ENCODE measurements around the gene ZNF219.

ZNF219 gene

GRCh38 chr14:21057803-21058675 is 40.4 kb downstream of the ZNF219 start, which contains the start of gene RNASE8:
RNASE8 (plus strand) TSS chr14:21057822; CDS start chr14:21057893, 71 bp downstream.
- H3K4me3 ChIP-seq (ENCODE audit: insufficient read length, low read depth): no peak within 1 kb of the TSS
- no peak for DNase-seq (ENCODE audit: low read depth, low spot score)
- H3K9me3 ChIP-seq (ENCODE audit: insufficient read depth, low read length): no peaks in the 10 kb centered on the region
- TF ChIP-seq ZNF274 (IDR thresholded peaks at IDR 0.05; ENCODE audit: low read depth, low read length): no peak
- no peak for TF ChIP-seq SUZ12 (IDR thresholded peaks at IDR 0.05; ENCODE audit: extremely low read depth, insufficient read depth, insufficient read length)
- TF ChIP-seq YY1 (IDR thresholded peaks at IDR 0.05; ENCODE audit: insufficient read depth, insufficient read length): no peak
- H3K27me3 ChIP-seq (ENCODE audit: insufficient read depth, insufficient read length): no peaks in the 10 kb centered on the region
- no peaks in the 10 kb centered on the region for H3K4me1 ChIP-seq (ENCODE audit: insufficient read depth, insufficient read length)
- no peak within 1 kb of the TSS for H3K9ac ChIP-seq (ENCODE audit: insufficient read length, low read depth)
- no peaks in the 10 kb centered on the region for H3K36me3 ChIP-seq (ENCODE audit: insufficient read depth, insufficient read length, low read length)

DNA sequence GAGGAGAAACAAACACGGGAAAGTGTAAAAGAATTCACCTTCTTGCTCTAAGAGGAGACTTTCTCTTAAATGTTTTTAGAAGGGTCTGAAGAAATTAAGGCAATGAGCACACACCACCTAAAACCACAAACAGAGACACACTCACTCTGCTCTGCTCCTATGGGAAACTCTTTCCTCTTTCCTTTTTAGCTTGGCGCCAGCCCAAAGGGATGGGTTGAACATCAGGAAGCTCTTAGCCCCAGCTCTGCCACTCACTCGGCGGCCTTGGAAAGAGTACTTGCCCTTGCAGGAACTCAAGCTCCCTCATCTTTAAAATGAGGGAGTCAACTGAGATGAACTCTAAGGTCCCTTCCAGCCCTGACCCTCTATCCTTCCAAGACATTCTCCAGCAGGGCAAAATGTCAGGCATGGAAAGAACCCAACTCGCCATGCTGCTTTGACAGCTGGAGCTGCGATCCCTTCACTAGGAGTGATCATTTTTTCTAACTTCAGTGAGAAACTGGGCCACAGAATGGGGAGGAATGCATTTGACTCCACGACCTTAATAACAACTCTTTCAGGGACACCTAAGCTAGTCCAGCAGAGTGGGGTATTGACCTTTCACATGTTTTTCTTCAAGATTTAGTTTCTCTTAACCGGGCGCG is 41.8 kb downstream of the ZNF219 start:
- H3K4me3 ChIP-seq (ENCODE audit: insufficient read length, low read depth): no peak overlapping the region
- TF ChIP-seq SUZ12 (IDR thresholded peaks at IDR 0.05; ENCODE audit: extremely low read depth, insufficient read depth, insufficient read length) (no peak), ZNF274 (IDR thresholded peaks at IDR 0.05; ENCODE audit: low read depth, low read length) (no peak), YY1 (IDR thresholded peaks at IDR 0.05; ENCODE audit: insufficient read depth, insufficient read length) (no peak)
- H3K4me1 ChIP-seq (ENCODE audit: insufficient read depth, insufficient read length): no peaks in the 10 kb centered on the region
- H3K9ac ChIP-seq (ENCODE audit: insufficient read length, low read depth): no peak overlapping the region
- no peaks in the 10 kb centered on the region for H3K36me3 ChIP-seq (ENCODE audit: insufficient read depth, insufficient read length, low read length)
- no peaks in the 10 kb centered on the region for H3K27me3 ChIP-seq (ENCODE audit: insufficient read depth, insufficient read length)
- no peak for DNase-seq (ENCODE audit: low read depth, low spot score)
- no peaks in the 10 kb centered on the region for H3K9me3 ChIP-seq (ENCODE audit: insufficient read depth, low read length)

DNA sequence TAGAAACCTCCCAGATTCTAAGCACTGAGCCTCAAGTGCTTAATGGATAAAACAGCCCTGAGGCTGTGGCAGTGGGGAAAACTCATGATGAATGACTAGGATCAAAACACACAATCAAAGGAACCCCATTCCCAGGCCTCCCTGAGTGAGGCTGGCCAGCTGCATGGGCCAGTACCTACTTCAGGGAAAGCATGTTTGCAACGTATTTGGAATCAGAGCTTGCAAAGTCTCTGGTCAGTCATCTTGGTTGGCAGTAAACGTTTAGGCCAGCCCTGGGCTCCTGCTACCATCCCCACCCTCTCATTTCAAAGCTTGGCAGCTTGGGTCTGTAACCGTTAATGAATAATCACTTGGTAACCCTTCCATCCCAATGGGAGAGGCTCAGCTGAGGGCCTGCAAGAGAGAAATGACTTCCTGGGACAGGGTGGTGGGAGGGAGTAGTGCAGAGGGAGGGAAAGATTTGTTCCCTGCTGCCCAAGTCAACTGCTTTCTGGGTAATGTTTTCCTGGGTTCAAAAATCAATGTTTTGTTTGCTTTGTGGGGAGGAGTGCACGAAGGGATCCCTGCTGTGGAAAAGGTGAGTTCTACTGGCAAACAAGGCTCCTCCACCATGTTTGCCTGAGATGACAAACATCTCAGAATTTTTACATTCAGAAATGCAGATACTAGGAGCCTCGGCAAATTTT is 42.9 kb downstream of the ZNF219 start:
- Histone ChIP-seq H3K4me3 (ENCODE audit: insufficient read length, low read depth) (no peak overlapping the region), H3K4me1 (ENCODE audit: insufficient read depth, insufficient read length) (no peaks in the 10 kb centered on the region), H3K36me3 (ENCODE audit: insufficient read depth, insufficient read length, low read length) (no peaks in the 10 kb centered on the region), H3K9ac (ENCODE audit: insufficient read length, low read depth) (no peak overlapping the region), H3K27me3 (ENCODE audit: insufficient read depth, insufficient read length) (no peaks in the 10 kb centered on the region), H3K9me3 (ENCODE audit: insufficient read depth, low read length) (no peaks in the 10 kb centered on the region)
- TF ChIP-seq ZNF274 (IDR thresholded peaks at IDR 0.05; ENCODE audit: low read depth, low read length) (no peak), SUZ12 (IDR thresholded peaks at IDR 0.05; ENCODE audit: extremely low read depth, insufficient read depth, insufficient read length) (no peak), YY1 (IDR thresholded peaks at IDR 0.05; ENCODE audit: insufficient read depth, insufficient read length) (no peak)
- DNase-seq (ENCODE audit: low read depth, low spot score): no peak

DNA sequence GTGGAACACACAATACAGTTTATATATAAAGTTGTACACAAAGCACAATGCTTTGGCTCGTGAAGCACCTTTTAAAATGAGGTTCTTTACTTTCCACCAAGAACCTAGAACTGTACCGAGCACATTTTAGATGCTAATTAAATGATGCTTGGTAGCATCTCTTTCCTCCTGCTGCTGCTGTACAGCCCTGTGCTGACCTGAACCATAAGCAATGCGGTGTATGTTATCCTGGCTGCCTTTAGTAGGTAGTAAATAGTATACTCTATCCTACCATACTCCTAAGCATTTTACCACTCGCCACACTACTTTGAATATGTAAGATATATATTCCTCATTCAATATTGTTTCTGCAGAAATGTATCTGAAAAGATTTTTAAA is 43.7 kb downstream of the ZNF219 start:
- no peaks in the 10 kb centered on the region for H3K4me1 ChIP-seq (ENCODE audit: insufficient read depth, insufficient read length)
- H3K9ac ChIP-seq (ENCODE audit: insufficient read length, low read depth): no peak overlapping the region
- H3K4me3 ChIP-seq (ENCODE audit: insufficient read length, low read depth): no peak overlapping the region
- TF ChIP-seq SUZ12 (IDR thresholded peaks at IDR 0.05; ENCODE audit: extremely low read depth, insufficient read depth, insufficient read length) (no peak), ZNF274 (IDR thresholded peaks at IDR 0.05; ENCODE audit: low read depth, low read length) (no peak), YY1 (IDR thresholded peaks at IDR 0.05; ENCODE audit: insufficient read depth, insufficient read length) (no peak)
- no peaks in the 10 kb centered on the region for H3K9me3 ChIP-seq (ENCODE audit: insufficient read depth, low read length)
- no peak for DNase-seq (ENCODE audit: low read depth, low spot score)
- no peaks in the 10 kb centered on the region for H3K27me3 ChIP-seq (ENCODE audit: insufficient read depth, insufficient read length)
- no peaks in the 10 kb centered on the region for H3K36me3 ChIP-seq (ENCODE audit: insufficient read depth, insufficient read length, low read length)

- no peaks in the 10 kb centered on the region for H3K36me3 ChIP-seq (ENCODE audit: insufficient read depth, insufficient read length, low read length)
- H3K9me3 ChIP-seq (ENCODE audit: insufficient read depth, low read length): no peaks in the 10 kb centered on the region
- no peak overlapping the region for H3K9ac ChIP-seq (ENCODE audit: insufficient read length, low read depth)
- no peak for TF ChIP-seq ZNF274 (IDR thresholded peaks at IDR 0.05; ENCODE audit: low read depth, low read length)
- no peak for TF ChIP-seq SUZ12 (IDR thresholded peaks at IDR 0.05; ENCODE audit: extremely low read depth, insufficient read depth, insufficient read length)
- TF ChIP-seq YY1 (IDR thresholded peaks at IDR 0.05; ENCODE audit: insufficient read depth, insufficient read length): no peak
- no peak overlapping the region for H3K4me3 ChIP-seq (ENCODE audit: insufficient read length, low read depth)
- H3K4me1 ChIP-seq (ENCODE audit: insufficient read depth, insufficient read length): no peaks in the 10 kb centered on the region
- H3K27me3 ChIP-seq (ENCODE audit: insufficient read depth, insufficient read length): no peaks in the 10 kb centered on the region
- DNase-seq (ENCODE audit: low read depth, low spot score): no peak
These were observed 44.2 kb downstream of the ZNF219 start for GRCh38 chr14:21054123-21054767.

GRCh38 chr14:21053184-21054122 is 45.0 kb downstream of the ZNF219 start:
- TF ChIP-seq SUZ12 (IDR thresholded peaks at IDR 0.05; ENCODE audit: extremely low read depth, insufficient read depth, insufficient read length): no peak
- no peak for TF ChIP-seq ZNF274 (IDR thresholded peaks at IDR 0.05; ENCODE audit: low read depth, low read length)
- no peak for TF ChIP-seq YY1 (IDR thresholded peaks at IDR 0.05; ENCODE audit: insufficient read depth, insufficient read length)
- Histone ChIP-seq H3K9ac (ENCODE audit: insufficient read length, low read depth) (no peak overlapping the region), H3K9me3 (ENCODE audit: insufficient read depth, low read length) (no peaks in the 10 kb centered on the region), H3K4me3 (ENCODE audit: insufficient read length, low read depth) (no peak overlapping the region), H3K4me1 (ENCODE audit: insufficient read depth, insufficient read length) (no peaks in the 10 kb centered on the region), H3K36me3 (ENCODE audit: insufficient read depth, insufficient read length, low read length) (no peaks in the 10 kb centered on the region), H3K27me3 (ENCODE audit: insufficient read depth, insufficient read length) (no peaks in the 10 kb centered on the region)
- DNase-seq (ENCODE audit: low read depth, low spot score): no peak

Data from NT2/D1 (cell line).